ENCODE results near the gene KLHL29.

- TF ChIP-seq POLR2A (IDR thresholded peaks at IDR 0.05), result no peak
- TF ChIP-seq CTCF (IDR thresholded peaks at IDR 0.05), result no peak
- no peak for TF ChIP-seq EP300 (IDR thresholded peaks at IDR 0.05)
These were observed 190.1 kb downstream of the KLHL29 start for GRCh38 chr2:23574919-23575654.

Measured in ovary (tissue), 3 donors.